Vagina (tissue), 2 donors: Measurements from ENCODE around the gene TGFBR3.

Experiments
- CTCF ChIP-seq, 3 experiments: fragments of 450-650 bp in 2 of 3; fragments of 200-600 bp in 1 of 3; sonication (generic) in 1 of 3; IDR thresholded peaks; one replicate each; pipeline ENCODE4 v1.5.1; 2017 to 2019; ENCODE audit warnings: antibody characterized with exemption in 3 of 3, mild to moderate bottlenecking in 2 of 3, moderate library complexity in 2 of 3
- POLR2A ChIP-seq, 2 donors: fragments of 450-650 bp; IDR thresholded peaks; one replicate each; pipeline ENCODE4 v1.6.1; 2017; ENCODE audit warnings: antibody characterized with exemption in 2 of 2, mild to moderate bottlenecking in 2 of 2, moderate library complexity in 2 of 2

GRCh38 chr1:91653183-91653582 lies 232.8 kb downstream of the TGFBR3 start:
- TF ChIP-seq CTCF (IDR thresholded peaks at IDR 0.05): no peak
- no peak for TF ChIP-seq POLR2A (IDR thresholded peaks at IDR 0.05)
